Skeletal muscle satellite cell (primary cell): ENCODE measurements around the gene HOXA1.
A peak's percentile ranks its signal among the peaks of the same experiment; 100 is the strongest.

ENCODE experiments used
- H3K27me3 ChIP-seq: 2 replicates; pipeline ENCODE4 v1.7.0; 2013; ENCODE audit warnings: low read length; ENCODE audit not compliant: control insufficient read depth, insufficient read depth
- H3K36me3 ChIP-seq: 2 replicates; pipeline ENCODE4 v1.7.0; 2013; ENCODE audit warnings: mild to moderate bottlenecking, control low read depth, low read length; ENCODE audit not compliant: insufficient read depth
- H3K4me1 ChIP-seq: 2 replicates; pipeline ENCODE4 v1.7.0; 2013; ENCODE audit warnings: low read length; ENCODE audit not compliant: control insufficient read depth, insufficient read depth
- H3K4me2 ChIP-seq: 2 replicates; pipeline ENCODE4 v1.7.0; 2013; ENCODE audit warnings: mild to moderate bottlenecking, low read length
- H3K4me3 ChIP-seq: 2 replicates; pipeline ENCODE4 v1.7.0; 2013; ENCODE audit warnings: low read length
- H3K9ac ChIP-seq: 2 replicates; pipeline ENCODE4 v1.7.0; 2013; ENCODE audit warnings: mild to moderate bottlenecking, low read depth, low read length, moderate library complexity
- H3K9me3 ChIP-seq: replicated peaks from 2 replicates; pipeline ENCODE4 v1.7.0; 2013; ENCODE audit warnings: mild to moderate bottlenecking, control low read depth, low read length

Gene HOXA1

DNA sequence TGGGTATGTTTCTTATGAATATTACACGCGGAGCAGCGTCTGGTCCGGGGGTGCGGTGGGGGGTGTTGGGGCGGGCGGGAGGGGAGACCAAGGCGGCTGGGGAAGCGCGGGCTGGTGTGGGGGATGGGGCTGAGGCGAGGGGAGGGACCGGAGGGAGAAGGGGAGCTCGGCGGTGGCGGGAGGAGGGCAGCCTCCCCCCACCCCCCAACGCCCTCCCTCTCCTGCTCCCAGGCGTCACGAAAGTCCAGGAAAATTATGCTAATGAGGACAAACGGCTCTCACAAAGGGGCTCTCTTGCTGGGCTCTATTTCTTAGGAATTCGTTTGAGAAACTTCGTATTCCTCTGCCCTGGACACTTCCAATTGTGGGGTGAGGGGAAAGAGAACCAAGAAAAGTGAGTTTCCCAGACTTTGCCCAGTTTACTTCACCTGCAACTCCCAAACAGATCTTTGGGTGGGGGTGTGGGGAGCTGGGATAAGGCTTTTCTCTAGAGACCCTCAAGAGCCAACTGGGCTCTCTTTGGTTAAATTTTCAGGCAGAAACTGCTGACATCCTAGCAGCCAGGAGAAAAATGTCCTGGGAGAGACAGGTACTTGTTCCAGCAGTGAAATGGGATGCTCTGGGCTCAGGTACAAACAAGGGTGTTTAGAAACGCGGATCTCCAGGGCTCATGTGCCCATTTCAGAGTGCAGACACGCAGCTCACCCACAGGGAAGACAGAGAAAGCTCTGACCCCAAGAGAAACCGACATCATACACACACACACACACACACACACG is 18.4 kb upstream of the HOXA1 start:
- H3K4me1 ChIP-seq, result peaks cover 41% of the 10 kb centered on the region
- H3K27me3 ChIP-seq, result no peaks in the 10 kb centered on the region
- peak overlapping the region; percentile 78 for H3K4me3 ChIP-seq
- H3K9me3 ChIP-seq, result no peaks in the 10 kb centered on the region
- peaks cover 11% of the 10 kb centered on the region for H3K36me3 ChIP-seq
- peak overlapping the region; percentile 63 for H3K9ac ChIP-seq
- peak overlapping the region; percentile 95 for H3K4me2 ChIP-seq

DNA sequence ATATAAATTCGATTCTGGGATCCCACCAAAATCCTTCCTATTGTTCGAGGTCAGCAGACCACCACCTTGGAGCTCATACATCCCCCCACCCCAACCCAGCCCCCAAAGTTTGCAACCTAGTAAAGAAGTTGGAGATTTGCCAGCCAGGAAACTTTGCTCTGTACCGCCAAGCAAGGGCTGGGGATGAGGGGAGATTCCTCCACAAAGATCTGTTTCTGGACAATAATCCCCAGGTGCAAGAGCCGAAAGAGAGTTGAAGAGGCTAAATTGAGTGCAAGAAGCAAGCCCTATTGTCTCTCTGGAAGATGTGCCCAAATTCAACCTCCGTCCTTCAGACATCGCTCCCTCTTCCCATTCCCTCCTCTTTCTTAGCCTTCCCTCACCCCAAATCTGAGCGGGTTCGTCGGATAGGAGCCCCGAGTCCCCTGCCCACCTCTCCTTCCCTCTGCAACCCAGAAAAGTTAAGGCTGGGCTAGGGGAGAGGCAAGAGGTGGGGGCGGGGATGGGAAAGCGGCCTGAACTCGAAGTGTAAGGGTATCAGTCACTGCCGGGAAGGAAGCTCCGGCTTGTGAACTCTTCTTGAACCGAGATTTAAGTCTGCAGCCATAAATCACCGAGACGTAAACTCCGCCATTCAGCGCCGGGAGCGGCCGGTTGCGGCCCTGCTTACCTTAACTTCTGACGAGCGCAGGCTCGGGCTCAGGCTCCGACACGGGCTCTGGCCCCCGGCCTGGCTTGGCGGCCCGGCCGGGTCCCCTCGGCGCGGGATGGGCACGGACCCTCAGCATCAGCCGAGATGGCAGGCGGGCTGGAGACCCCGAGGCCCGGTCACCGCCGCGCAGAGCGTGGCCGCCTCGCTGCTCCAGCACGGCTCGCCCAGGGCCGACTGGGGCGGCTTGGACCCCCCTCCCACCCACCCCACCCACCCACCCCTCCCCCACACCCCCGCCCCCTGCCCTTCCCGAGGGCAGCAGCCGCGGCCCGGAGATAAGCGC is 17.5 kb upstream of the HOXA1 start:
- peak overlapping the region; percentile 82 for H3K9ac ChIP-seq
- no peaks in the 10 kb centered on the region for H3K27me3 ChIP-seq
- H3K36me3 ChIP-seq, result peaks cover 11% of the 10 kb centered on the region

DNA sequence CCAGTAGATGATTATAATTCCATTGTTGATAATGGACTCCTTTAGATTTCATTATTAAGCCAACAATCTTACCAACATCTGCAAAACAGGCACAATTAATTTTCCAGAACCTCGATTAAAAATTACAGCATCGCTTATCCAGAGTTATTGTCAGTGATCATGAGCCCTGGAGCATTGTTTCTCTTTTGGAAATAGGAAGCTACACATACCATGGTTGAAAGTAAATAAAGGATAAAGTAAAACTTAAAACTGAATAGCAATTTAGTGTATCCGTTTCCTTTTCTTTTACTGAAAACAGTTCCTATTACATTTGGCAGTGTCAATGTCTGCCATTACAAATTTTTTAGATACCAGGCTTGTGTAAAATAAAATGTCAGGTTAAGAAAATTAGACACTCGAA is 16.6 kb upstream of the HOXA1 start:
- Histone ChIP-seq H3K9ac (no peak overlapping the region), H3K4me3 (no peak overlapping the region), H3K4me2 (peak overlapping the region; percentile 95), H3K27me3 (no peaks in the 10 kb centered on the region), H3K9me3 (no peaks in the 10 kb centered on the region), H3K4me1 (peaks cover 42% of the 10 kb centered on the region), H3K36me3 (peaks cover 11% of the 10 kb centered on the region)

More for the DNA sequence above, 17.5 kb upstream of the HOXA1 start:
- no peaks in the 10 kb centered on the region for H3K9me3 ChIP-seq
- peaks cover 41% of the 10 kb centered on the region for H3K4me1 ChIP-seq
- H3K4me2 ChIP-seq, result peak overlapping the region; percentile 95
- H3K4me3 ChIP-seq, result peak overlapping the region; percentile 78

DNA sequence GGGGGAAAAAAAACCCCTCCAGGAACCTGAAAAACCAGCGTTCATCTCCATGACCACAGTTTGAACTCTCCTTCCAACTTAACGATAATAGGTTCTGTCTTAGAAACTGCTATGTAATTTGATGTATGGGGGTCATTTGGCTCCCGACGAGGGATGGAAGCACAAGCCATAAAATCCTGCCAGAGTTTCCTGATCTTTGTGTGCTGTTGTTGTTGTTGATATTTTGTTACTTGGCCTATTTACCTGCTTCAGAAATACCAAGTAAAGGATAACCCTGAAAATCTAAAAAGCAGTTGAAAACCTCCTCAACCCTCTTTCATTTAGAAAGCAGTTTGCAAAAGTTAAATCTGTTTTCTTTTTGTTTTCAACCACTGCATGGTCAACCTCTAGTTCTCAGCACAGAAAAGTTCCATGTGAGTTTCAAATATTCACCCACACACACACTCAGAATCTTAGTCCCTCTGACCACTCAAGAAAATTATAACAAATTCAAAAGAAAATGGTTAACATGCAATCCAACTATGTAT is 16.0 kb upstream of the HOXA1 start:
- no peaks in the 10 kb centered on the region for H3K9me3 ChIP-seq
- peak overlapping the region; percentile 12 for H3K4me2 ChIP-seq
- H3K4me3 ChIP-seq, result no peak overlapping the region
- H3K4me1 ChIP-seq, result peaks cover 47% of the 10 kb centered on the region
- no peak overlapping the region for H3K9ac ChIP-seq
- H3K27me3 ChIP-seq, result no peaks in the 10 kb centered on the region
- H3K36me3 ChIP-seq, result peaks cover 11% of the 10 kb centered on the region

DNA sequence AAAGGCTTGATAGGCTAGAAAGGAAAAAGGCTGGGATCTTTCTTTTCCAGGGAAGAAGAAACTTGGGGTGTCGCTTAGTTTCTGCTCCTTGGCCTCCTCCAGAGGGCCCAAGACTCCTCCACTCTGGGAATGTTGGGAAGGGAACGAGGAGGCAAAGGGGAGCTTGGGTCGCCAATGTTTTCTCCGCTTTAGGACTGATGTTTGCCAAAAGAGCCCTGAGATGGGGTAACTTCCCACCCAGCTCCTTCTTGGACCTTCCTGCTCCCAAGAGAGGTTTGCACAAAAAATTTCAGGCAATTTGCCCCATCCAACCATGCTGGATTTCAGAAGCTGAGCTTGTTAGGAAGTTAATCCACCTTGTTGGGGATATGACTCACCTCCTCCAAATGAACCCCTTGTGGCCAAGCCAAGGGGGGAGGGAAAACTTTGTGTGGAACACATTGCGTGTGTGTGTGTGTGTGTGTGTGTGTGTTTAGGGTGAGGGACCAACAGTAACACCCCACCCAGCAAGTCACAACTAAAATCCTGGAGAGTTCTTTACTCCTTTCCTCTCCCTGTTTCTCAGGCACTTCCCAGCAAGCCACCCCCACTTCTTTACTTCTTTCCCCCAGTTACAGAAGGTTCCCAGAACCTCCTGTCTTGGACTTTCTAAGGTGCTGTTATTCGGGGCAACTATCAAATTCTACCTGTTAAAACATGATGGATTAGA is 15.4 kb upstream of the HOXA1 start:
- no peaks in the 10 kb centered on the region for H3K27me3 ChIP-seq

DNA sequence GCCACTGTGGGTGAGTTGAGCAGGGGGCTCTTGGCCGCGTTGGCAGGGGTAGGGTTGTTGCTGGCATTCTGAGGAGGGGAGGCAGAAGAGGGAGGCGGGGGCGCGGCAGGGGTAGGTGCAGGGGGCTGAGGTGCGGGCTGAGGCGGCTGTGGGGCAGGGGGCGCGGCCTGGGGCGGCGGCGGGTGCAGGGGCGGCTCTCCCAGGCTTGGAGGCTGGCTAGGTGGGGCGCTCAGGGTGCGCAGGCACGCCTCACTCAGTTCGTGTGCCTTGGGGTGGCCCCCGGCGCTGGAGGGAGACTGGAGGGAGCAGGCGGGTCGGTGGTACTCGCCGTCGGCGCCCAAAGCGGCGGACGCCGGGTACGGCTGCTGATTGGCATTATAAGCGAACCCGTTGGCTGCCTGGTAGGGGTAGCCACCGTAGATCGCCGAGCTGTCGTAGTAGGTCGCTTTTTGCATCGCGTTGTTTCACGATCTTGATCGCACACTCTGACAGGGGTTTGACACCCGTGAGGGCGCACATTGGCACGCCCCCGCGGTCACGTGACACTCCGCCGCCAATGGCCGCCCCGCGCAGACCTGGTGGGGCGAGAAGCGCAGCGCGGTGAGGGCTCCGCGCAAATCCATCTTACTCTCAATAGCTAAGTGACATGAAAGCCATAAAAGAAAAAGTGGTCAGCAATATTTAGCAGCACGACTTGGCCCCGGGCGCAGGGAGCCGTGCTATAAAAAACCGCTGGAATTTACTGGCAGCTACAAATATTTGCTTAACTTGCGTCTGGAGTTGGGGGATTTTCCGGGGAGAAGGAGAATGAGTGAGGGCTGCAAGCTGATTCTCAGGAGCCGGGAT is 14.6 kb upstream of the HOXA1 start:
- Histone ChIP-seq H3K4me1 (peaks cover 54% of the 10 kb centered on the region), H3K27me3 (no peaks in the 10 kb centered on the region), H3K9ac (no peak overlapping the region), H3K9me3 (no peaks in the 10 kb centered on the region), H3K36me3 (peaks cover 10% of the 10 kb centered on the region), H3K4me3 (no peak overlapping the region), H3K4me2 (peak overlapping the region; percentile 47)

More for the DNA sequence above, 15.4 kb upstream of the HOXA1 start:
- peaks cover 11% of the 10 kb centered on the region for H3K36me3 ChIP-seq
- no peaks in the 10 kb centered on the region for H3K9me3 ChIP-seq
- H3K4me3 ChIP-seq, result no peak overlapping the region
- H3K9ac ChIP-seq, result no peak overlapping the region
- H3K4me2 ChIP-seq, result peak overlapping the region; percentile 47
- peaks cover 51% of the 10 kb centered on the region for H3K4me1 ChIP-seq

DNA sequence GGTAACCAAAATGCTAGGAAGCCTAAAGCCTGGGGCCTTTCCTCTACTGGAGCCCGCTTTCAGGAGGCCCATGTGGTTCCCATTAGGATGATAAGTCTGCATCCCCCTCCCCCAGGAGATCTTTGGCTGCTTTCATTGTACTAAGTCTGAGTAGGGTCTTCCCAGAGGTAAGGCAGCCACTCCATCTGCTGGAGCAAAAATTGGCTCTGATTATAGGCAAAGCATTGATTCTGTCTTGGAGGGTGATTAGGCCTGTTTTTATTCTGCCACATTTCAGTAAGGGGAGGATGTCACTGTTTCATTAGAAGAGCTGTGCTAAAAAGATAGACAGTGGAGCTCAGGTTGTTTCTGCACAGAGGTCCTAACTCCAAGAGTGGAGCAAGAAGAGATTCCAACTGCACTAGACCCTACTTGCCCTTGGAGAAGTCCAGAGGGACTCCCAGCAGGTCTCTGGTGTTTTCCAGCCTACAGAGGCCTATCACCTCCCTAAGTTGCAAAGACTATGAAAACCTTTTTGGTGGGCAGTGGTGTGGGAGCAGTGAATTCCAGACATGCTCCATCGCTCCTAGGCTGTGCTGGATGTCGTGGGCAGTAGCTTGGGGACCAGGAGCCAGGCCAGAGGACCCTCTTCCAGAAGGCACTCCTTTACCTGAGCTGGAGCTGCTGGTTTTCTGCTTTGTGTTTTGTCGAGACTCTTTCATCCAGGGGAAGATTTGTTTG is 13.8 kb upstream of the HOXA1 start:
- H3K27me3 ChIP-seq, result no peaks in the 10 kb centered on the region
- H3K4me1 ChIP-seq, result peaks cover 47% of the 10 kb centered on the region
- no peaks in the 10 kb centered on the region for H3K9me3 ChIP-seq
- H3K36me3 ChIP-seq, result peaks cover 9% of the 10 kb centered on the region
- H3K4me3 ChIP-seq, result no peak overlapping the region
- H3K4me2 ChIP-seq, result no peak overlapping the region
- H3K9ac ChIP-seq, result no peak overlapping the region

DNA sequence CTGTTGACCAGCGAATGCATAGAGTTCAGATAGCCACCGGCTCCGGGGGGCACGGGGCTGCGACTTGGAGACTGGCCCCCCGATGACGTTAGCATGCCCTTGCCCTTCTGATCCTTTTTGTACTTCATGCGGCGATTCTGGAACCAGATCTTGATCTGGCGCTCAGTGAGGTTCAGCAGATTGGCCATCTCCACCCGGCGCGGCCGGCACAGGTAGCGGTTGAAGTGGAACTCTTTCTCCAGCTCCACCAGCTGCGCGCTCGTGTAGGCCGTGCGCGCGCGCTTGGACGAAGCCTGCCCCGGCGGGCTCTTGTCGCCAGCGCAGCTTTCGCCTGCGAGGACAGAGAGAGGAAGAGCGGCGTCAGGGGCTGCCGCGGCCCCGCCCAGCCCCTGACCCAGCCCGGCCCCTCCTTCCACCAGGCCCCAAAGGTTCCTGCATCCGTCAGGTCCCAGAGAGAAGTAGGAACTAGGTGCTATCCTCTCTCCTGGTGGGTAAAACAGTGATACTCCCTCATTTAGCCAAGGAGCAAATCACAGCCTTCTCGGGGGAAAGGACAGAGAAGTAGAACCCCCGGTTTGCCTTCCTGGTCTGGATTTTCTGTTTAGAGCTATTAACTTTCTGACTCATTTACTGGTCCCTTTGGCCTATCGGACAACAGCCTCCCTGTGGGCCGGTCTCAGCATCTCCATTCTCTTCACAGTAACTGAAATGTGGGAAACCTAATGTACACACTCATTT is 12.8 kb upstream of the HOXA1 start:
- Histone ChIP-seq H3K36me3 (peaks cover 9% of the 10 kb centered on the region), H3K9ac (no peak overlapping the region), H3K4me2 (no peak overlapping the region), H3K4me3 (no peak overlapping the region), H3K27me3 (no peaks in the 10 kb centered on the region), H3K4me1 (peaks cover 42% of the 10 kb centered on the region), H3K9me3 (no peaks in the 10 kb centered on the region)

DNA sequence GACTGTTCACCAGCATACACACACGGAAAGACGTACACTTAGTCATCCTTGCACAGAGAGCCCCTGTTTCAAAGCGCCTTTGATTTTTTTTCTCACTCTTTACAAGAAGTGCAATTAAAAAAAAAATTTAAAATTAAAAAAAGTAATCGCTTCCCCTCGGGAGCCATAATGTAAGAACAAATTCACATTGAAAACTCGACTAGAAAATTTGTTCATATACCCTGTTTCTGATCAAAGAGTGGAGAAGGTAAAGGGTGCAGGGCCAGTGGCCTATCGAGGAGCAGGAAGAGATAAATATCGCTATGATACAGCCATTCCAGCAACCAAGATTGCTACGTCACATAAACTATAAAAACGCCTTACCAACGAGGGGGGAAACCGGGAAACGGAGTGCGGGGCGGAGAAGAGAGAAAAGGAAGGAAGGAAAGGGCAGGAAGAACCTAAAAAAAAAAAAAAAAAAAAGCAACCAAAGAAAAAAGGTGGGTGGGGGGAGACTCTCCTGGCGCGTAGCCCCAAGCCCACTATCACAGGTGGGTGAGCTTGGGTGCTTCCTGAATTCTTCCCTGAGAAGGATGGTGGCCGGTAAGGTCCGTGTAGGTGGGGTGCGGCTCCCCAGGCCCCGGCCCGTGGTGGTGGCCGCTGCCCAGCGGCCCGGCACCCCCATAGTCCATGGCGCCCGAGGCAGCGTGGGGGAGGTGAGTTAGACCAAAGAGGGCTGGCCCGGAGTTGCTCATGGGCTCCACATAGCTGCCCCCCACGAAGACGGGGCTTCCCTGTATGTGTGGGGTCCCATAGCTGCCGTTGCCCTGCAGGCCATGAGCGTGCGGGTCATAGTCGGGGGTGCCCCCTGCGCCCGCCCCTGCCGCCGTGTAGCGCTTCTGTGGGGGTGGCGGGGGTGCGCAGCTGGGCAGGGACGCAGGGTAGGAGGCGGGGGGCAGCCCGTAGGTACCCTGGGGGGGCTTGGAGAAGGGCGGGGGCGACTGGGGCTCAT is 11.9 kb upstream of the HOXA1 start:
- no peaks in the 10 kb centered on the region for H3K27me3 ChIP-seq
- peaks cover 34% of the 10 kb centered on the region for H3K4me1 ChIP-seq
- H3K4me3 ChIP-seq, result no peak overlapping the region
- peaks cover 9% of the 10 kb centered on the region for H3K36me3 ChIP-seq
- no peak overlapping the region for H3K4me2 ChIP-seq
- no peaks in the 10 kb centered on the region for H3K9me3 ChIP-seq
- peak overlapping the region; percentile 84 for H3K9ac ChIP-seq
